PC-9 (cell line): Measurements from ENCODE around the gene ARHGAP30. TPM values are rescaled to one million over a fixed set of nuclear protein-coding genes. Genes with fewer than 3 reads are reported as not detected.
A peak's percentile ranks its signal among the peaks of the same experiment; 100 is the strongest.

Experiments used
- BruUV-seq: library from RNA; stranded (reverse); fragments of 400-500 nt; replicated peaks from 2 replicates; lab custom pipeline; 2021; lab: Mats Ljungman, UMichigan
- CTCF ChIA-PET: fragments of 300-600 bp; sonication (Branson Sonifier 250); formaldehyde crosslinking; loops from one replicate; lab custom pipeline; 2022; ENCODE audit warnings: antibody characterized with exemption; lab: Charles Lee
- POLR2A ChIA-PET: fragments of 300-600 bp; sonication (Branson Sonifier 250); formaldehyde crosslinking; loops from one replicate; lab custom pipeline; 2022; ENCODE audit warnings: antibody characterized with exemption; ENCODE audit not compliant: unreplicated experiment; lab: Charles Lee
- DNase-seq, 2 experiments: peaks; one replicate each; pipeline versions ENCODE4 v3.0.0 to v3.0.0-alpha.2; 2015 to 2022; ENCODE audit warnings: mixed read lengths in 1 of 2
- H2AFZ ChIP-seq: fragments of 200-600 bp; sonication (generic); 2 replicates; pipeline ENCODE4 v1.8.1; 2017; ENCODE audit warnings: antibody characterized with exemption
- H3F3A ChIP-seq: fragments of 200-600 bp; sonication (generic); 2 replicates; pipeline ENCODE4 v1.8.1; 2017; ENCODE audit warnings: antibody characterized with exemption, mild to moderate bottlenecking, low read depth; ENCODE audit not compliant: insufficient read depth
- H3K27ac ChIP-seq: fragments of 200-600 bp; sonication (generic); 2 replicates; pipeline ENCODE4 v1.6.1; 2016; ENCODE audit warnings: mixed run types
- H3K27me3 ChIP-seq: fragments of 200-600 bp; sonication (generic); 2 replicates; pipeline ENCODE4 v1.6.1; 2016; ENCODE audit warnings: low read depth, mixed run types; ENCODE audit not compliant: insufficient read depth
- H3K36me3 ChIP-seq: fragments of 200-600 bp; sonication (generic); 2 replicates; pipeline ENCODE4 v1.6.1; 2016; ENCODE audit warnings: low read depth, mixed run types
- H3K4me1 ChIP-seq: fragments of 200-600 bp; sonication (generic); replicated peaks from 2 replicates; pipeline ENCODE4 v1.6.1; 2016; ENCODE audit warnings: mixed run types; ENCODE audit not compliant: insufficient read depth
- H3K4me2 ChIP-seq: fragments of 200-600 bp; sonication (generic); 2 replicates; pipeline ENCODE4 v1.6.1; 2017; ENCODE audit warnings: mixed run types
- H3K4me3 ChIP-seq: fragments of 200-600 bp; sonication (generic); 2 replicates; pipeline ENCODE4 v1.6.1; 2016; ENCODE audit warnings: mixed run types
- H3K79me2 ChIP-seq: fragments of 200-600 bp; sonication (generic); 2 replicates; pipeline ENCODE4 v1.6.1; 2017; ENCODE audit warnings: low read depth, mixed run types
- H3K9me2 ChIP-seq: fragments of 200-600 bp; sonication (generic); 2 replicates; pipeline ENCODE4 v1.8.1; 2017; ENCODE audit warnings: mild to moderate bottlenecking; ENCODE audit not compliant: insufficient read depth
- H3K9me3 ChIP-seq: fragments of 200-600 bp; sonication (generic); 2 replicates; pipeline ENCODE4 v1.8.1; 2016; ENCODE audit warnings: low read depth; ENCODE audit not compliant: insufficient read depth
- H4K20me1 ChIP-seq: fragments of 200-600 bp; sonication (generic); 2 replicates; pipeline ENCODE4 v1.8.1; 2017; ENCODE audit not compliant: insufficient read depth
- CTCF ChIP-seq: fragments of 200-600 bp; sonication (generic); conservative IDR thresholded peaks from 2 replicates; pipeline ENCODE4 v1.6.1; 2017; ENCODE audit warnings: mixed run types, antibody characterized with exemption, mild to moderate bottlenecking, moderate library complexity
- EZH2 ChIP-seq: fragments of 200-600 bp; sonication (generic); IDR thresholded peaks from 2 replicates; pipeline ENCODE4 v1.8.0; 2017; ENCODE audit warnings: antibody characterized with exemption, low read depth
- intact Hi-C: fragments of 100-400 bp; cut with micrococcal nuclease; formaldehyde crosslinking; loops from one replicate; pipeline ENCODE4 v1.10.0; 2022; ENCODE audit not compliant: unreplicated experiment
- total RNA-seq: library from RNA; stranded (reverse); gene quantifications from 2 replicates; pipeline ENCODE4 v1.2.3, GENCODE V29; 2021

The ARHGAP30 gene
- total RNA-seq, 1 experiment from 2014 or later: 0.46 TPM

DNA sequence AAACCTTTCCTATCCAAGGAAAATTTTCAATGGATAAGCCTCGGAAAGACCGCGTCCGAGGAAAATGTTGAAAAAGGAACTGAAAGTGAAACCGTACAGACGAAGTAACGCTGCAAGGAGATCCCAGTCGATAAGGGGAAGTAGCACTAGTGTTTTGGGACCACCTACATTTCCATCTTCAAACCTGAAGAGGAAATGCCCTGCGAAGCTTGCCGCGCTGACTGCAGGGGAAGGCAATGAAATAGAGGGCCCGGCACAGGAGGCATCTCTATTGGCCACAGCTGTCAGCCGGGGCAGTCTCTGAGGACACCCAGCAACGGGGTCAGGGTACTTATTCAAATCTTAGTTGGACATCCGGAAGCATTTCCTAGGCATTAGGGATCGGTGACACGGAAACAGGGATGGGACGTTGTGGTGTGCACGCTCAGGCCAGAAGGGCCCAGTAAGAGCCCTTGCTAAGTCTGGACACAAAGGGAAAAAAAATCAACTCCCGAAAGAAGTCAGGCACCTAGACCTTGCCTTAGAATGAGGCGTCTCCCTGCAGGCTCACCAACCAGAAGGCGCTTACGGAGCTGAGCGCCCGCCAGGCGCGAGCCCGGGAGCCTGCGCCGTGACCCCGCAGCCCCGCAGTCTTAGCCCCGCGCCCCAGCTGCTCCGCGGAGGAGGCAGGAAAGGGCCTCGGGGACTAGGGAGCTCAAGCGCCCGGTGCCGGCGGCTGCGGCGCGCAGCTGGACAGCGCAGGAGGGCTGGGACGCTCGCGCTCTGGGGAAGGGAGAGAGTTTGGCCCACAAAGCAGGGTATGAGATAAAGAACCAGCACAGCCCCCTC is 24.6 kb downstream of the ARHGAP30 start:
- TSS peak; percentile 75 for BruUV-seq
- ChIA-PET POLR2A (interaction anchor here (0.6 to 1.0 kb wide), 8 partner anchors 23 to 323 kb away, joined by 3 to 7 read pairs (median 4); partner anchors contain the start of genes F11R and SDHC), CTCF (interaction anchor here (0.5 to 2.3 kb wide), 5 partner anchors 24 to 55 kb away, joined by 3 to 11 read pairs (median 4); partner anchors contain the start of gene KLHDC9)
- peaks cover 15% of the 10 kb centered on the region for H3K4me1 ChIP-seq
- H3K9me3 ChIP-seq: peaks cover 16% of the 10 kb centered on the region
- peaks cover 3% of the 10 kb centered on the region; the same call in 1 of the 2 replicates for H3F3A ChIP-seq
- H3K4me3 ChIP-seq: peak overlapping the region; percentile 66
- TF ChIP-seq CTCF: no peak
- no peak for TF ChIP-seq EZH2
- peak overlapping the region; percentile 85 for H3K27ac ChIP-seq
- H3K4me2 ChIP-seq: peak overlapping the region; percentile 87
- H4K20me1 ChIP-seq: no peaks in the 10 kb centered on the region
- peak overlapping the region; percentile 80 for H2AFZ ChIP-seq
- no peaks in the 10 kb centered on the region for H3K9me2 ChIP-seq
- DNase-seq: peak; percentile 50 to 53
- intact Hi-C loops: loop anchor here (1.0 to 2.0 kb wide), 3 partner anchors 38 to 53 kb away; partner anchors contain the start of gene KLHDC9
- no peaks in the 10 kb centered on the region for H3K27me3 ChIP-seq
- no peaks in the 10 kb centered on the region; the same call in 1 of the 2 replicates for H3K36me3 ChIP-seq
- peaks cover 21% of the 10 kb centered on the region for H3K79me2 ChIP-seq

- H3K79me2 ChIP-seq: peaks cover 21% of the 10 kb centered on the region
- H3K9me3 ChIP-seq: peaks cover 16% of the 10 kb centered on the region
- no peak for DNase-seq
- H3K4me1 ChIP-seq: peaks cover 15% of the 10 kb centered on the region
- peak overlapping the region; percentile 66 for H3K4me3 ChIP-seq
- TF ChIP-seq EZH2 (no peak), CTCF (no peak)
- peaks cover 9% of the 10 kb centered on the region; the same call in 1 of the 2 replicates for H3F3A ChIP-seq
- no TSS peak for BruUV-seq
- no peaks in the 10 kb centered on the region; the same call in 1 of the 2 replicates for H3K36me3 ChIP-seq
- H3K4me2 ChIP-seq: peak overlapping the region; percentile 87
- ChIA-PET POLR2A (interaction anchor here (0.6 kb wide), 1 partner anchor 281 kb away, joined by 3 read pairs; no protein-coding TSS in a partner anchor), CTCF (interaction anchor here (0.6 to 2.3 kb wide), 4 partner anchors 23 to 55 kb away, joined by 3 to 12 read pairs (median 8); no protein-coding TSS in a partner anchor)
- no peaks in the 10 kb centered on the region for H4K20me1 ChIP-seq
- intact Hi-C loops: loop anchor here (2.0 kb wide), 2 partner anchors 38 to 48 kb away; no protein-coding TSS in a partner anchor
- H3K27me3 ChIP-seq: no peaks in the 10 kb centered on the region
- H3K27ac ChIP-seq: 0 out of 2 replicates have a peak overlapping the region, but pooled peaks have one; percentile 85
- H3K9me2 ChIP-seq: no peaks in the 10 kb centered on the region
- H2AFZ ChIP-seq: peak overlapping the region; percentile 80
Observed at GRCh38 chr1:161044535-161044907, 25.2 kb downstream of the ARHGAP30 start.

DNA sequence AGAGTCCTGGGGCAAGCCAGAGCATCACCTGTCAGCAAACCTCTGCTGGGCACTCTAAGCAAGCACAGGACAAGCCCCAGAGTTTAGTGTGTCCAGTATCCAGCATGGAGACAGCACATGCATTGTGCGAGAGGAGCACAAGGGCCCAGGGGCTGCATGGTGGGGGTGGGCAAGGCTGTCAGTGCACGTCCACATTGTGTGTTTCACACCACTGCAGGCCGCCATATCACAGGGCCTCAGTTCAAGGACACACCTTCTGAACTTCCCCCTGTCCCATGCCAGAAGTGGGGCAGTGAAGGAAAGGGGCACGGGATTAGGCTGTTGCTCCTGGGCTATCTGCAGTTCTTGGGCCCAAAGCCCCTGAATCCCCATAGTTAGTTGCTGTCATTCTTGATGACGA is 30.1 kb downstream of the ARHGAP30 start:
- Histone ChIP-seq H3K9me2 (no peaks in the 10 kb centered on the region), H3K27ac (no peak overlapping the region), H2AFZ (no peak overlapping the region), H3F3A (peaks cover 23% of the 10 kb centered on the region; the same call in 1 of the 2 replicates), H3K79me2 (peaks cover 40% of the 10 kb centered on the region), H4K20me1 (no peaks in the 10 kb centered on the region), H3K4me3 (no peak overlapping the region), H3K4me2 (peak overlapping the region; percentile 88; the same call in 1 of the 2 replicates), H3K27me3 (no peaks in the 10 kb centered on the region), H3K4me1 (peaks cover 18% of the 10 kb centered on the region), H3K9me3 (no peaks in the 10 kb centered on the region), H3K36me3 (no peaks in the 10 kb centered on the region; the same call in 1 of the 2 replicates)
- ChIA-PET POLR2A (interaction anchor here (1.1 kb wide), 1 partner anchor 18 kb away, joined by 8 read pairs; the partner anchor contains the start of gene F11R), CTCF (interaction anchor here (0.6 to 1.1 kb wide), 2 partner anchors 32 to 95 kb away, joined by 3 read pairs; no protein-coding TSS in a partner anchor)
- BruUV-seq: no TSS peak
- no peak for DNase-seq
- intact Hi-C loops: loop anchor here (2.0 kb wide), 1 partner anchor 19 kb away; the partner anchor contains the start of gene F11R
- TF ChIP-seq EZH2 (no peak), CTCF (no peak)
